Measurements from ENCODE around the gene DOK6. TPM values are rescaled to one million over a fixed set of nuclear protein-coding genes. Genes with fewer than 3 reads are reported as not detected.

Gene DOK6
- total and polyA plus RNA-seq, 12 donors: 0.37 to 12.5 (median 4.6) TPM

DNA sequence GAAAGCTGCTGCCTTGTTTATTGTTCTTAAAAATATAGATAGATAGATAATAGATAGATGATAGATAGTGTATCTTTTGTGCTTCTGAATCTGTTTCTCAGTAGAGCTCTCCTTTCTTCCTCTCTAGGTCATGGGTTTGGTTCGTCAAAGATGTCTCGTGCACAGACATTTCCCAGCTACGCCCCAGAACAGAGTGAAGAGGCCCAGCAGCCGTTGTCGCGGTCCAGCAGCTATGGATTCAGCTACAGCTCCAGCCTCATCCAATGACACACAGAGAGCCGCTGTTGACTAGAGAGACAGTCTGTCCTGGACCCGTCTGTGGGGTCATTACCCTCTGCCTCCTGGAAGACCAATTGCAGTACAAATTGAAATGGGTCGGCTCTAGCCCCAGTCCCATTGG, 440.4 kb downstream of the DOK6 start:
- 92 to 97% methylated on average over 9 of the region's 9 CpGs for WGBS, 2 donors
- TF ChIP-seq CTCF (IDR thresholded peaks at IDR 0.05): no peak
- no peaks in the 10 kb centered on the region for H3K9me3 ChIP-seq
- no peak overlapping the region for H3K27ac ChIP-seq
- DNase-seq (no peak), ATAC-seq (no peak)
- intact Hi-C loops (cut with DNase I): loop anchor here in 3 of 10 donors (10.0 kb wide), 2 partner anchors 214 to 234 kb away; no protein-coding TSS in a partner anchor
- no peaks in the 10 kb centered on the region for H3K27me3 ChIP-seq
- H3K36me3 ChIP-seq: no peaks in the 10 kb centered on the region
- H3K4me3 ChIP-seq: no peak overlapping the region
- H3K4me1 ChIP-seq: peaks cover 0 to 8% (median 4%) of the 10 kb centered on the region in 9 donors

DNA sequence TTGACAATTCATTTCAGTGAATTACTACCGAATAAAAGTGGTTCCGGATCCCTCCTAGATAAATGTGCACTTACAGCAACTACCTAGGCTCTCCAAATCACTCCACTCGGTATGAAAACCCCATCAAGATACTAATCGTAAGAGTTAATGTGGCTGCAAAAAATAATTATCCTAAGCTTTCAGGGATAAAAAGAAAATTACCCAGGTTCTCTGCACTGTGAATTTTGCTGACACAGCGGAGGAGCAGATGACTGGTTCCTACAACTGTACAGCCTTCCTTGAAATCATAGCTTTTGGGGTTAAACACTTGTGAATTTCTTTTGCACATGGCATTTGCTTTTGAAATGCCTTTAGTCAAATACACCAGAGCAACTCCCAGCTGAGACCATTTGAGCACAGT, 442.3 kb downstream of the DOK6 start:
- WGBS, 2 donors: 78% methylated on average over 5 of the region's 5 CpGs
- H3K4me1 ChIP-seq: peaks cover 0 to 17% (median 10%) of the 10 kb centered on the region in 9 donors
- H3K9me3 ChIP-seq: no peaks in the 10 kb centered on the region
- H3K27me3 ChIP-seq: no peaks in the 10 kb centered on the region
- DNase-seq: no peak
- no peak for TF ChIP-seq CTCF (IDR thresholded peaks at IDR 0.05)
- H3K4me3 ChIP-seq: no peak overlapping the region
- no peaks in the 10 kb centered on the region for H3K36me3 ChIP-seq
- intact Hi-C loops (cut with DNase I): loop anchor here in 3 of 10 donors (10.0 kb wide), 2 partner anchors 212 to 232 kb away; no protein-coding TSS in a partner anchor
- no peak for ATAC-seq
- no peak overlapping the region for H3K27ac ChIP-seq

DNA sequence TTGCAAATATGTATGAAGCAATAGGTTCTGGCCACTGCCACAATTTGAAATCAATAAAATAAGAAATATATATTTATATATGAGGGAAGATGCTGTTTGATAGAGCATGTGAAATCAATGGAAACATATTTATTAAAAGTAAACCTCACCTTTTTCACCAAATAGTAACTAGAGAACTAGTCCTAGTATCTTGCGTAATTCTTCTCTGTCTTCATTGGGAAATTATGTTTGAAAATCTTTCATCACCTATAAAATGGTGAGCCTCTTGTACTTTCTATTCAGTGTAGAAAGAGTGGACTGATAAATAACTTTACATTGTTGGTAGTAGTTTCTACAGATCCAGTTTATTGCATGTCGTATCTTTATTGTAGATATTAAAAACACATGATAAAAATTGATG, 444.0 kb downstream of the DOK6 start:
- Histone ChIP-seq H3K36me3 (no peaks in the 10 kb centered on the region), H3K4me1 (peaks cover 0 to 17% (median 10%) of the 10 kb centered on the region in 9 donors), H3K27ac (no peak overlapping the region), H3K4me3 (no peak overlapping the region), H3K27me3 (no peaks in the 10 kb centered on the region), H3K9me3 (no peaks in the 10 kb centered on the region)
- ATAC-seq: no peak
- WGBS, 2 donors: 92 to 94% methylated on average over 2 of the region's 2 CpGs
- intact Hi-C loops (cut with DNase I): loop anchor here in 3 of 10 donors (10.0 kb wide), 2 partner anchors 210 to 230 kb away; no protein-coding TSS in a partner anchor
- TF ChIP-seq CTCF (IDR thresholded peaks at IDR 0.05): no peak
- DNase-seq: no peak

GRCh38 chr18:69845593-69846506, 445.2 kb downstream of the DOK6 start:
- DNase-seq (no peak), ATAC-seq (peak in 5 of 8 donors; percentile 23 to 62 (median 50))
- Histone ChIP-seq H3K36me3 (no peaks in the 10 kb centered on the region), H3K4me1 (peaks cover 0 to 17% (median 10%) of the 10 kb centered on the region in 9 donors), H3K9me3 (no peaks in the 10 kb centered on the region), H3K4me3 (no peak overlapping the region), H3K27ac (no peak overlapping the region), H3K27me3 (no peaks in the 10 kb centered on the region)
- intact Hi-C loops (cut with DNase I): loop anchor here in 3 of 10 donors (10.0 kb wide), 2 partner anchors 209 to 229 kb away; no protein-coding TSS in a partner anchor
- peak in 4 of 9 donors; percentile 5 to 15 (median 12) for TF ChIP-seq CTCF (IDR thresholded peaks at IDR 0.05)
- WGBS, 2 donors: 40 to 43% methylated on average over 8 of the region's 8 CpGs
